ENCODE results near the gene CYTH3.
"Not testable (repeated sequence)": the region's sequence is repeated elsewhere in the genome, so short reads cannot be mapped to it uniquely, and the experiment has no call there.

CYTH3 gene

GRCh38 chr7:6223411-6223810 lies 49.0 kb downstream of the CYTH3 start:
- H3K4me3 ChIP-seq (ENCODE audit: insufficient read depth, low read depth, low read length, poor library complexity, severe bottlenecking); DNase-seq; H3K9me3 ChIP-seq (ENCODE audit: control insufficient read depth, low read length); H3K36me3 ChIP-seq (ENCODE audit: control insufficient read depth, insufficient read depth, low read length); H3K27ac ChIP-seq (ENCODE audit: insufficient read depth, low read length, poor library complexity, severe bottlenecking); H3K27me3 ChIP-seq (replicated peaks; ENCODE audit: control insufficient read depth, insufficient read depth, low read length, poor library complexity, severe bottlenecking); H3K4me1 ChIP-seq (ENCODE audit: control insufficient read depth, insufficient read depth, low read length, poor library complexity, severe bottlenecking): not testable (repeated sequence)

- not testable (repeated sequence) for H3K9me3 ChIP-seq (ENCODE audit: control insufficient read depth, low read length); H3K27ac ChIP-seq (ENCODE audit: insufficient read depth, low read length, poor library complexity, severe bottlenecking); H3K4me1 ChIP-seq (ENCODE audit: control insufficient read depth, insufficient read depth, low read length, poor library complexity, severe bottlenecking); DNase-seq; H3K27me3 ChIP-seq (replicated peaks; ENCODE audit: control insufficient read depth, insufficient read depth, low read length, poor library complexity, severe bottlenecking); H3K36me3 ChIP-seq (ENCODE audit: control insufficient read depth, insufficient read depth, low read length); H3K4me3 ChIP-seq (ENCODE audit: insufficient read depth, low read depth, low read length, poor library complexity, severe bottlenecking)
Measured at GRCh38 chr7:6223010-6223409, 49.4 kb downstream of the CYTH3 start.

- Histone ChIP-seq H3K4me3 (ENCODE audit: insufficient read depth, low read depth, low read length, poor library complexity, severe bottlenecking) (no peak overlapping the region), H3K27me3 (replicated peaks; ENCODE audit: control insufficient read depth, insufficient read depth, low read length, poor library complexity, severe bottlenecking) (no peaks in the 10 kb centered on the region), H3K9me3 (ENCODE audit: control insufficient read depth, low read length) (no peaks in the 10 kb centered on the region), H3K36me3 (ENCODE audit: control insufficient read depth, insufficient read depth, low read length) (no peaks in the 10 kb centered on the region), H3K4me1 (ENCODE audit: control insufficient read depth, insufficient read depth, low read length, poor library complexity, severe bottlenecking) (peaks cover 9% of the 10 kb centered on the region), H3K27ac (ENCODE audit: insufficient read depth, low read length, poor library complexity, severe bottlenecking) (peak overlapping the region; percentile 39)
- DNase-seq, result peak; percentile 14 to 24 (median 18)
Measured at GRCh38 chr7:6221340-6222319, 50.8 kb downstream of the CYTH3 start.

- H3K9me3 ChIP-seq (ENCODE audit: control insufficient read depth, low read length), result no peaks in the 10 kb centered on the region
- no peak overlapping the region for H3K27ac ChIP-seq (ENCODE audit: insufficient read depth, low read length, poor library complexity, severe bottlenecking)
- no peaks in the 10 kb centered on the region for H3K27me3 ChIP-seq (replicated peaks; ENCODE audit: control insufficient read depth, insufficient read depth, low read length, poor library complexity, severe bottlenecking)
- no peak for DNase-seq
- H3K36me3 ChIP-seq (ENCODE audit: control insufficient read depth, insufficient read depth, low read length), result no peaks in the 10 kb centered on the region
- no peak overlapping the region for H3K4me3 ChIP-seq (ENCODE audit: insufficient read depth, low read depth, low read length, poor library complexity, severe bottlenecking)
- H3K4me1 ChIP-seq (ENCODE audit: control insufficient read depth, insufficient read depth, low read length, poor library complexity, severe bottlenecking), result peaks cover 9% of the 10 kb centered on the region
Measured at GRCh38 chr7:6218329-6218728, 54.1 kb downstream of the CYTH3 start.

- Histone ChIP-seq H3K27ac (ENCODE audit: insufficient read depth, low read length, poor library complexity, severe bottlenecking) (no peak overlapping the region), H3K4me3 (ENCODE audit: insufficient read depth, low read depth, low read length, poor library complexity, severe bottlenecking) (no peak overlapping the region), H3K9me3 (ENCODE audit: control insufficient read depth, low read length) (no peaks in the 10 kb centered on the region), H3K36me3 (ENCODE audit: control insufficient read depth, insufficient read depth, low read length) (no peaks in the 10 kb centered on the region), H3K4me1 (ENCODE audit: control insufficient read depth, insufficient read depth, low read length, poor library complexity, severe bottlenecking) (no peaks in the 10 kb centered on the region), H3K27me3 (replicated peaks; ENCODE audit: control insufficient read depth, insufficient read depth, low read length, poor library complexity, severe bottlenecking) (no peaks in the 10 kb centered on the region)
- no peak for DNase-seq
Measured at GRCh38 chr7:6212008-6212407, 60.4 kb downstream of the CYTH3 start.

GRCh38 chr7:6210621-6211372 lies 61.6 kb downstream of the CYTH3 start:
- Histone ChIP-seq H3K9me3 (ENCODE audit: control insufficient read depth, low read length) (no peaks in the 10 kb centered on the region), H3K4me1 (ENCODE audit: control insufficient read depth, insufficient read depth, low read length, poor library complexity, severe bottlenecking) (no peaks in the 10 kb centered on the region), H3K27me3 (replicated peaks; ENCODE audit: control insufficient read depth, insufficient read depth, low read length, poor library complexity, severe bottlenecking) (no peaks in the 10 kb centered on the region), H3K27ac (ENCODE audit: insufficient read depth, low read length, poor library complexity, severe bottlenecking) (no peak overlapping the region), H3K36me3 (ENCODE audit: control insufficient read depth, insufficient read depth, low read length) (no peaks in the 10 kb centered on the region), H3K4me3 (ENCODE audit: insufficient read depth, low read depth, low read length, poor library complexity, severe bottlenecking) (no peak overlapping the region)
- DNase-seq, result no peak

- no peaks in the 10 kb centered on the region for H3K27me3 ChIP-seq (replicated peaks; ENCODE audit: control insufficient read depth, insufficient read depth, low read length, poor library complexity, severe bottlenecking)
- no peak for DNase-seq
- H3K9me3 ChIP-seq (ENCODE audit: control insufficient read depth, low read length), result no peaks in the 10 kb centered on the region
- H3K27ac ChIP-seq (ENCODE audit: insufficient read depth, low read length, poor library complexity, severe bottlenecking), result no peak overlapping the region
- no peaks in the 10 kb centered on the region for H3K36me3 ChIP-seq (ENCODE audit: control insufficient read depth, insufficient read depth, low read length)
- no peaks in the 10 kb centered on the region for H3K4me1 ChIP-seq (ENCODE audit: control insufficient read depth, insufficient read depth, low read length, poor library complexity, severe bottlenecking)
- no peak overlapping the region for H3K4me3 ChIP-seq (ENCODE audit: insufficient read depth, low read depth, low read length, poor library complexity, severe bottlenecking)
Measured at GRCh38 chr7:6209340-6209739, 63.1 kb downstream of the CYTH3 start.

- Histone ChIP-seq H3K4me3 (ENCODE audit: insufficient read depth, low read depth, low read length, poor library complexity, severe bottlenecking) (no peak overlapping the region), H3K27ac (ENCODE audit: insufficient read depth, low read length, poor library complexity, severe bottlenecking) (no peak overlapping the region), H3K4me1 (ENCODE audit: control insufficient read depth, insufficient read depth, low read length, poor library complexity, severe bottlenecking) (no peaks in the 10 kb centered on the region), H3K9me3 (ENCODE audit: control insufficient read depth, low read length) (no peaks in the 10 kb centered on the region), H3K36me3 (ENCODE audit: control insufficient read depth, insufficient read depth, low read length) (no peaks in the 10 kb centered on the region), H3K27me3 (replicated peaks; ENCODE audit: control insufficient read depth, insufficient read depth, low read length, poor library complexity, severe bottlenecking) (no peaks in the 10 kb centered on the region)
- DNase-seq, result no peak
Measured at GRCh38 chr7:6208573-6209328, 63.7 kb downstream of the CYTH3 start.

GRCh38 chr7:6205971-6206660 lies 66.3 kb downstream of the CYTH3 start:
- Histone ChIP-seq H3K4me1 (ENCODE audit: control insufficient read depth, insufficient read depth, low read length, poor library complexity, severe bottlenecking) (no peaks in the 10 kb centered on the region), H3K27me3 (replicated peaks; ENCODE audit: control insufficient read depth, insufficient read depth, low read length, poor library complexity, severe bottlenecking) (no peaks in the 10 kb centered on the region), H3K36me3 (ENCODE audit: control insufficient read depth, insufficient read depth, low read length) (no peaks in the 10 kb centered on the region), H3K4me3 (ENCODE audit: insufficient read depth, low read depth, low read length, poor library complexity, severe bottlenecking) (no peak overlapping the region), H3K9me3 (ENCODE audit: control insufficient read depth, low read length) (no peaks in the 10 kb centered on the region), H3K27ac (ENCODE audit: insufficient read depth, low read length, poor library complexity, severe bottlenecking) (no peak overlapping the region)
- DNase-seq, result no peak

All from effector memory CD4-positive, alpha-beta T cell (primary cell).